Subcutaneous abdominal adipose tissue (tissue), 5 donors: ENCODE data around the gene SORBS1.

Source experiments
- H3K27ac ChIP-seq: one replicate; pipeline ENCODE4 v1.7.0; 2013; ENCODE audit warnings: low read depth, mild to moderate bottlenecking, inconsistent platforms, low read length, moderate library complexity
- H3K27me3 ChIP-seq, 5 donors: one replicate each; pipeline ENCODE4 v1.7.0; 2013; ENCODE audit warnings: low read length in 5 of 5, inconsistent platforms in 1 of 5; ENCODE audit not compliant: control insufficient read depth in 5 of 5, insufficient read depth in 4 of 5
- H3K36me3 ChIP-seq, 5 donors: one replicate each; pipeline ENCODE4 v1.7.0; 2013; ENCODE audit warnings: low read length in 5 of 5; ENCODE audit not compliant: control insufficient read depth in 5 of 5, insufficient read depth in 5 of 5
- H3K4me1 ChIP-seq, 5 donors: one replicate each; pipeline ENCODE4 v1.7.0; 2013; ENCODE audit warnings: low read length in 5 of 5, mild to moderate bottlenecking in 3 of 5, moderate library complexity in 1 of 5; ENCODE audit not compliant: control insufficient read depth in 5 of 5, insufficient read depth in 5 of 5
- H3K4me3 ChIP-seq, 5 donors: one replicate each; pipeline ENCODE4 v1.7.0; 2013; ENCODE audit warnings: low read length in 5 of 5, low read depth in 1 of 5
- H3K9ac ChIP-seq, 5 donors: one replicate each; pipeline ENCODE4 v1.7.0; 2013; ENCODE audit warnings: low read length in 5 of 5, mild to moderate bottlenecking in 4 of 5, moderate library complexity in 3 of 5
- H3K9me3 ChIP-seq, 5 donors: one replicate each; pipeline ENCODE4 v1.7.0; 2013; ENCODE audit warnings: low read length in 5 of 5; ENCODE audit not compliant: control insufficient read depth in 5 of 5
- donor health status: healthy.
- donor health status: healthy.
- donor health status: healthy.
- donor health status: healthy.
- donor health status: healthy.

The SORBS1 gene

GRCh38 chr10:95561177-95561863 lies at the start of gene SORBS1:
TSS of gene SORBS1 (minus strand) at chr10:95561371. CDS start at chr10:95441135, 120,236 bp downstream.
- Histone ChIP-seq H3K9me3 (no peaks in the 10 kb centered on the region), H3K27ac (peak within 1 kb of the TSS; percentile 35), H3K4me3 (peak within 1 kb of the TSS; percentile 85 to 92 (median 88)), H3K9ac (peak within 1 kb of the TSS; percentile 63 to 90 (median 81)), H3K4me1 (peaks cover 0 to 26% (median 16%) of the 10 kb centered on the region in 5 donors), H3K36me3 (no peaks in the 10 kb centered on the region), H3K27me3 (no peaks in the 10 kb centered on the region)

- H3K36me3 ChIP-seq: peaks cover 33 to 96% (median 82%) of the 10 kb centered on the region in 5 donors
- no peaks in the 10 kb centered on the region for H3K9me3 ChIP-seq
- no peaks in the 10 kb centered on the region for H3K27me3 ChIP-seq
- no peak overlapping the region for H3K27ac ChIP-seq
- H3K9ac ChIP-seq: no peak overlapping the region
- no peak overlapping the region for H3K4me3 ChIP-seq
- no peaks in the 10 kb centered on the region for H3K4me1 ChIP-seq
These were observed 49.6 kb upstream of the SORBS1 start for GRCh38 chr10:95610727-95611126.

- Histone ChIP-seq H3K9ac (no peak overlapping the region), H3K27ac (no peak overlapping the region), H3K9me3 (no peaks in the 10 kb centered on the region), H3K4me1 (no peaks in the 10 kb centered on the region), H3K4me3 (no peak overlapping the region), H3K27me3 (no peaks in the 10 kb centered on the region), H3K36me3 (peaks cover 10 to 69% (median 53%) of the 10 kb centered on the region in 5 donors)
These were observed 45.8 kb upstream of the SORBS1 start for GRCh38 chr10:95606922-95607321.

GRCh38 chr10:95605163-95605562 lies 44.0 kb upstream of the SORBS1 start:
- no peaks in the 10 kb centered on the region for H3K9me3 ChIP-seq
- peaks cover 0 to 6% (median 0%) of the 10 kb centered on the region in 5 donors for H3K4me1 ChIP-seq
- no peak overlapping the region for H3K9ac ChIP-seq
- H3K27me3 ChIP-seq: no peaks in the 10 kb centered on the region
- H3K4me3 ChIP-seq: no peak overlapping the region
- H3K27ac ChIP-seq: no peak overlapping the region
- peaks cover 5 to 52% (median 40%) of the 10 kb centered on the region in 5 donors for H3K36me3 ChIP-seq

- no peak overlapping the region for H3K4me3 ChIP-seq
- no peak overlapping the region for H3K27ac ChIP-seq
These were observed 43.5 kb upstream of the SORBS1 start for GRCh38 chr10:95604630-95605029.

GRCh38 chr10:95602382-95602781 lies 41.2 kb upstream of the SORBS1 start:
- no peaks in the 10 kb centered on the region for H3K9me3 ChIP-seq
- H3K27ac ChIP-seq: no peak overlapping the region
- H3K4me3 ChIP-seq: no peak overlapping the region
- peak overlapping the region in 1 of 5 donors; percentile 23 for H3K9ac ChIP-seq
- peaks cover 0 to 6% (median 0%) of the 10 kb centered on the region in 5 donors for H3K4me1 ChIP-seq
- peaks cover 0 to 27% (median 21%) of the 10 kb centered on the region in 5 donors for H3K36me3 ChIP-seq
- H3K27me3 ChIP-seq: no peaks in the 10 kb centered on the region

More at GRCh38 chr10:95604630-95605029, 43.5 kb upstream of the SORBS1 start:
- Histone ChIP-seq H3K27me3 (no peaks in the 10 kb centered on the region), H3K4me1 (peaks cover 0 to 6% (median 0%) of the 10 kb centered on the region in 5 donors), H3K9ac (no peak overlapping the region), H3K36me3 (peaks cover 5 to 48% (median 36%) of the 10 kb centered on the region in 5 donors), H3K9me3 (no peaks in the 10 kb centered on the region)

- Histone ChIP-seq H3K27ac (no peak overlapping the region), H3K4me3 (no peak overlapping the region), H3K9me3 (no peaks in the 10 kb centered on the region), H3K9ac (no peak overlapping the region), H3K27me3 (no peaks in the 10 kb centered on the region), H3K4me1 (peaks cover 0 to 6% (median 0%) of the 10 kb centered on the region in 5 donors), H3K36me3 (peaks cover 0 to 15% (median 10%) of the 10 kb centered on the region in 5 donors)
These were observed 40.0 kb upstream of the SORBS1 start for GRCh38 chr10:95601116-95601719.

GRCh38 chr10:95600158-95600557 lies 39.0 kb upstream of the SORBS1 start:
- H3K9me3 ChIP-seq: no peaks in the 10 kb centered on the region
- H3K9ac ChIP-seq: no peak overlapping the region

GRCh38 chr10:95597788-95598187 lies 36.6 kb upstream of the SORBS1 start:
- Histone ChIP-seq H3K4me1 (peaks cover 0 to 6% (median 0%) of the 10 kb centered on the region in 5 donors), H3K27me3 (no peaks in the 10 kb centered on the region), H3K4me3 (no peak overlapping the region), H3K9me3 (no peaks in the 10 kb centered on the region), H3K9ac (no peak overlapping the region), H3K36me3 (no peaks in the 10 kb centered on the region), H3K27ac (no peak overlapping the region)

More at GRCh38 chr10:95600158-95600557, 39.0 kb upstream of the SORBS1 start:
- Histone ChIP-seq H3K4me1 (peaks cover 0 to 6% (median 0%) of the 10 kb centered on the region in 5 donors), H3K27me3 (no peaks in the 10 kb centered on the region), H3K36me3 (peaks cover 0 to 6% (median 2%) of the 10 kb centered on the region in 5 donors), H3K27ac (no peak overlapping the region), H3K4me3 (no peak overlapping the region)

GRCh38 chr10:95588025-95588424 lies 26.9 kb upstream of the SORBS1 start:
- Histone ChIP-seq H3K4me1 (no peaks in the 10 kb centered on the region), H3K4me3 (no peak overlapping the region), H3K36me3 (no peaks in the 10 kb centered on the region), H3K9ac (no peak overlapping the region), H3K27ac (no peak overlapping the region), H3K27me3 (no peaks in the 10 kb centered on the region), H3K9me3 (no peaks in the 10 kb centered on the region)
